Neural cell (in vitro differentiated cells): Measurements from ENCODE around the gene ELFN1. TPM values are rescaled to one million over a fixed set of nuclear protein-coding genes. Genes with fewer than 3 reads are reported as not detected.
A peak's percentile ranks its signal among the peaks of the same experiment; 100 is the strongest.

Source experiments
- H2AFZ ChIP-seq: fragments of 200-600, 300-800 bp; sonication (generic), shearing (Covaris generic); 2 replicates; pipeline ENCODE4 v1.6.0; 2014; ENCODE audit warnings: low read depth, mild to moderate bottlenecking, antibody characterized with exemption, low read length, moderate library complexity
- H3F3A ChIP-seq: fragments of 200-600 bp; shearing (Covaris generic); 2 replicates; pipeline ENCODE4 v1.6.1; 2016; ENCODE audit warnings: mild to moderate bottlenecking, moderate library complexity, mixed read lengths, antibody characterized with exemption, low read length; ENCODE audit not compliant: insufficient read depth, poor library complexity, severe bottlenecking
- H3K27ac ChIP-seq: fragments of 200-600, 300-800 bp; sonication (generic), shearing (Covaris generic); 2 replicates; pipeline ENCODE4 v1.5.1; 2014; ENCODE audit warnings: mild to moderate bottlenecking, low read length, moderate library complexity
- H3K27me3 ChIP-seq: fragments of 300-800, 200-600 bp; sonication (generic), shearing (Covaris generic); 2 replicates; pipeline ENCODE4 v1.6.0; 2014; ENCODE audit warnings: mild to moderate bottlenecking, low read depth, low read length, moderate library complexity; ENCODE audit not compliant: insufficient read depth
- H3K36me3 ChIP-seq: fragments of 300-800, 200-600 bp; sonication (generic), shearing (Covaris generic); 2 replicates; pipeline ENCODE4 v1.5.1; 2014; ENCODE audit warnings: mild to moderate bottlenecking, antibody characterized with exemption, low read length, moderate library complexity; ENCODE audit not compliant: insufficient read depth
- H3K4me2 ChIP-seq: fragments of 300-800, 200-600 bp; sonication (generic), shearing (Covaris generic); 2 replicates; pipeline ENCODE4 v1.6.0; 2014; ENCODE audit warnings: mild to moderate bottlenecking, low read length
- H3K4me3 ChIP-seq: fragments of 300-800, 200-600 bp; sonication (generic), shearing (Covaris generic); 2 replicates; pipeline ENCODE4 v1.5.1; 2014; ENCODE audit warnings: mild to moderate bottlenecking, low read length, moderate library complexity
- H3K79me2 ChIP-seq: fragments of 200-600 bp; shearing (Covaris generic); replicated peaks from 2 replicates; pipeline ENCODE4 v1.6.0; 2014; ENCODE audit warnings: mild to moderate bottlenecking, low read length, moderate library complexity; ENCODE audit not compliant: insufficient read depth
- H3K9ac ChIP-seq: fragments of 300-800, 200-600 bp; sonication (generic), shearing (Covaris generic); 2 replicates; pipeline ENCODE4 v1.6.1; 2016; ENCODE audit warnings: mild to moderate bottlenecking, low read length, mixed read lengths
- H3K9me2 ChIP-seq: fragments of 200-600 bp; shearing (Covaris generic); 2 replicates; pipeline ENCODE4 v1.6.1; 2016; ENCODE audit warnings: mild to moderate bottlenecking, low read length, mixed read lengths; ENCODE audit not compliant: insufficient read depth
- H3K9me3 ChIP-seq: fragments of 200-600, 300-800 bp; sonication (generic), shearing (Covaris generic); 2 replicates; pipeline ENCODE4 v1.6.1; 2016; ENCODE audit warnings: mild to moderate bottlenecking, mixed run types, low read length, moderate library complexity, mixed read lengths
- H4K20me1 ChIP-seq: fragments of 200-600 bp; shearing (Covaris generic); 2 replicates; pipeline ENCODE4 v1.6.1; 2016; ENCODE audit warnings: mild to moderate bottlenecking, mixed run types; ENCODE audit not compliant: insufficient read depth
- CTCF ChIP-seq: fragments of 450-650 bp; IDR thresholded peaks from 2 replicates; pipeline ENCODE4 v1.5.1; 2014; ENCODE audit warnings: antibody characterized with exemption, mild to moderate bottlenecking, moderate library complexity; ENCODE audit not compliant: poor library complexity, severe bottlenecking
- EP300 ChIP-seq: fragments of 450-650 bp; conservative IDR thresholded peaks from 2 replicates; pipeline ENCODE4 v1.6.1; 2014; ENCODE audit warnings: antibody characterized with exemption, mild to moderate bottlenecking, moderate library complexity; ENCODE audit not compliant: poor library complexity, severe bottlenecking
- EZH2 ChIP-seq: fragments of 200-600, 300-800 bp; shearing (Covaris generic), sonication (generic); IDR thresholded peaks from 2 replicates; pipeline ENCODE4 v1.6.1; 2014; ENCODE audit warnings: antibody characterized with exemption, low read length, borderline replicate concordance, mild to moderate bottlenecking; ENCODE audit not compliant: insufficient read depth, poor library complexity, severe bottlenecking
- MXI1 ChIP-seq: fragments of 450-650 bp; conservative IDR thresholded peaks from 2 replicates; pipeline ENCODE4 v1.6.1; 2014; ENCODE audit warnings: antibody characterized with exemption, mild to moderate bottlenecking; ENCODE audit not compliant: poor library complexity, severe bottlenecking
- POLR2AphosphoS5 ChIP-seq: IDR thresholded peaks from 2 replicates; pipeline ENCODE4 v1.6.1; 2012
- RAD21 ChIP-seq: fragments of 450-650 bp; conservative IDR thresholded peaks from 2 replicates; pipeline ENCODE4 v1.6.1; 2014; ENCODE audit warnings: antibody characterized with exemption, mild to moderate bottlenecking, moderate library complexity
- REST ChIP-seq: IDR thresholded peaks from 2 replicates; pipeline ENCODE4 v1.6.1; 2012; ENCODE audit warnings: borderline replicate concordance
- SMC3 ChIP-seq: fragments of 450-650 bp; conservative IDR thresholded peaks from 2 replicates; pipeline ENCODE4 v1.6.1; 2014; ENCODE audit warnings: antibody characterized with exemption, mild to moderate bottlenecking, moderate library complexity; ENCODE audit not compliant: poor library complexity
- TAF1 ChIP-seq: IDR thresholded peaks from 2 replicates; pipeline ENCODE4 v1.6.1; 2012; ENCODE audit warnings: low read depth
- polyA plus RNA-seq: library from polyadenylated mRNA; depleted of rRNA; stranded (reverse); fragments of >200 nt; gene quantifications from 2 replicates; pipeline ENCODE4 v1.2.3, GENCODE V29; 2014

ELFN1 gene
- polyA plus RNA-seq, 1 donor from 2014 or later = 11.8 TPM

GRCh38 chr7:1685000-1685624, 15.0 kb downstream of the ELFN1 start:
- H3K9me3 ChIP-seq = peaks cover 7% of the 10 kb centered on the region
- no peaks in the 10 kb centered on the region for H3K27me3 ChIP-seq
- no peak overlapping the region for H3K27ac ChIP-seq
- peaks cover 63% of the 10 kb centered on the region for H3K79me2 ChIP-seq
- no peak overlapping the region for H2AFZ ChIP-seq
- H3K36me3 ChIP-seq = no peaks in the 10 kb centered on the region
- H4K20me1 ChIP-seq = no peaks in the 10 kb centered on the region
- TF ChIP-seq SMC3 (no peak), CTCF (no peak), POLR2AphosphoS5 (no peak), RAD21 (no peak), EP300 (no peak), EZH2 (no peak), TAF1 (no peak), MXI1 (no peak), REST (no peak)
- no peaks in the 10 kb centered on the region for H3K9me2 ChIP-seq
- no peaks in the 10 kb centered on the region for H3F3A ChIP-seq
- H3K4me3 ChIP-seq = no peak overlapping the region
- H3K9ac ChIP-seq = no peak overlapping the region
- no peak overlapping the region for H3K4me2 ChIP-seq

DNA sequence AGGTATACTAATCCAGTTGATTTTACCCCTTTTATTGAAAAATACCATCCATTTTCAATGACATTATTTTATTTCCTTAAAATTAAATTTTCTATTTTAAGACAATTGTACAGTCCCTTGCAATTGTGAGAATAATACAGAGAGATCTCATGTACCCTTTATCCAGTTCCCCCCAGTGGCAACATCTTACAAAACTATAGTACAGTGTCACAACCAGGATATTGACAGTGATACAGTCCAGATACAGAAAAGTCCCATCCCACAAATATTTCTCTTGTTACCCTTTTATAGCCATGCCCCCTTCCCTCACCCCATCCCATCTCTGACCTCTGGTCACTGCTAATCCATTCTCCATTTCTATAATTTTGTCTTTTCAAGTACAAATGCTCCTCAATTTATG, 18.5 kb downstream of the ELFN1 start:
- H3K27ac ChIP-seq = peak overlapping the region; percentile 30
- H3K79me2 ChIP-seq = peaks cover 47% of the 10 kb centered on the region
- peaks cover 7% of the 10 kb centered on the region for H3K9me3 ChIP-seq
- no peaks in the 10 kb centered on the region for H3F3A ChIP-seq
- no peaks in the 10 kb centered on the region for H3K27me3 ChIP-seq
- H3K9ac ChIP-seq = no peak overlapping the region
- no peak overlapping the region for H2AFZ ChIP-seq
- H3K9me2 ChIP-seq = no peaks in the 10 kb centered on the region
- TF ChIP-seq POLR2AphosphoS5 (no peak), MXI1 (no peak), SMC3 (no peak), REST (no peak), EZH2 (no peak), RAD21 (no peak), CTCF (no peak), TAF1 (no peak), EP300 (no peak)
- H3K36me3 ChIP-seq = no peaks in the 10 kb centered on the region
- no peaks in the 10 kb centered on the region for H4K20me1 ChIP-seq
- no peak overlapping the region for H3K4me2 ChIP-seq
- H3K4me3 ChIP-seq = no peak overlapping the region
